IMR-90 (cell line): ENCODE data around the gene STARD6. TPM values are rescaled to one million over a fixed set of nuclear protein-coding genes. Genes with fewer than 3 reads are reported as not detected.

Experiments used
- ATAC-seq: fragments of 200-7000 bp; cut with Tn5 transposase; 2 replicates; pipeline ENCODE4 v1.9.1; 2020; ENCODE audit warnings: low read depth, mild to moderate bottlenecking, moderate library complexity
- BruUV-seq: library from RNA; stranded (reverse); fragments of 400-500 nt; replicated peaks from 2 replicates; lab custom pipeline; 2021; lab: Mats Ljungman, UMichigan
- CTCF ChIA-PET: fragments of 300-600 bp; formaldehyde crosslinking; extraction: SDS; loops from one replicate; lab custom pipeline; 2021; ENCODE audit warnings: antibody characterized with exemption; lab: Yijun Ruan, JAX
- POLR2A ChIA-PET: fragments of 300-600 bp; sonication (Branson Sonifier 250); formaldehyde crosslinking; loops from one replicate; lab custom pipeline; 2022; ENCODE audit warnings: antibody characterized with exemption; ENCODE audit not compliant: unreplicated experiment; lab: Charles Lee
- DNase-seq: peaks from one replicate; pipeline ENCODE4 v3.0.0; 2013
- H2AFZ ChIP-seq: replicated peaks from 2 replicates; pipeline ENCODE3; 2013; ENCODE audit warnings: low read length, mild to moderate bottlenecking; ENCODE audit not compliant: poor library complexity
- H2AK5ac ChIP-seq: 2 replicates; pipeline ENCODE4 v1.6.1; 2013; ENCODE audit warnings: low read depth, low read length, inconsistent platforms
- H2AK9ac ChIP-seq: replicated peaks from 2 replicates; pipeline ENCODE3; 2013; ENCODE audit warnings: mild to moderate bottlenecking, low read depth, low read length, moderate library complexity; ENCODE audit not compliant: poor library complexity
- H2BK120ac ChIP-seq: 2 replicates; pipeline ENCODE4 v1.6.1; 2013; ENCODE audit warnings: low read depth, low read length, inconsistent platforms
- H2BK15ac ChIP-seq: 3 replicates; pipeline ENCODE4 v1.6.1; 2013; ENCODE audit warnings: low read depth, low read length, inconsistent platforms
- H2BK20ac ChIP-seq: 2 replicates; pipeline ENCODE4 v1.6.1; 2013; ENCODE audit warnings: low read depth, mild to moderate bottlenecking, inconsistent platforms, low read length, moderate library complexity
- H2BK5ac ChIP-seq: 2 replicates; pipeline ENCODE4 v1.6.1; 2013; ENCODE audit warnings: mild to moderate bottlenecking, low read depth, low read length, inconsistent platforms; ENCODE audit not compliant: poor library complexity, severe bottlenecking
- H3K14ac ChIP-seq: replicated peaks from 2 replicates; pipeline ENCODE4 v1.6.1; 2013; ENCODE audit warnings: low read depth, low read length, inconsistent platforms
- H3K18ac ChIP-seq: 2 replicates; pipeline ENCODE4 v1.6.1; 2013; ENCODE audit warnings: low read depth, low read length, control low read depth
- H3K23ac ChIP-seq: 2 replicates; pipeline ENCODE4 v1.6.1; 2013; ENCODE audit warnings: low read depth, low read length, inconsistent platforms
- H3K27ac ChIP-seq: 2 replicates; pipeline ENCODE4 v1.5.1; 2013; ENCODE audit warnings: mild to moderate bottlenecking, control low read depth, low read length; ENCODE audit not compliant: insufficient read depth
- H3K27me3 ChIP-seq: 2 replicates; pipeline ENCODE4 v1.6.1; 2013; ENCODE audit warnings: low read length; ENCODE audit not compliant: control insufficient read depth, insufficient read depth
- H3K36me3 ChIP-seq: 2 replicates; pipeline ENCODE4 v1.6.1; 2013; ENCODE audit warnings: low read length, mixed read lengths; ENCODE audit not compliant: control insufficient read depth, insufficient read depth
- H3K4ac ChIP-seq: 2 replicates; pipeline ENCODE4 v1.6.1; 2013; ENCODE audit warnings: low read depth, low read length, inconsistent platforms
- H3K4me1 ChIP-seq: 2 replicates; pipeline ENCODE4 v1.6.1; 2013; ENCODE audit warnings: low read length, mixed read lengths; ENCODE audit not compliant: control insufficient read depth, insufficient read depth
- H3K4me2 ChIP-seq: 2 replicates; pipeline ENCODE4 v1.6.1; 2013; ENCODE audit warnings: low read depth, mild to moderate bottlenecking, control low read depth, low read length, moderate library complexity
- H3K4me3 ChIP-seq: 2 replicates; pipeline ENCODE4 v1.5.1; 2013; ENCODE audit warnings: low read depth, mild to moderate bottlenecking, control low read depth, low read length, moderate library complexity; ENCODE audit not compliant: insufficient read depth
- H3K56ac ChIP-seq: 2 replicates; pipeline ENCODE4 v1.6.1; 2013; ENCODE audit warnings: low read length, inconsistent platforms; ENCODE audit not compliant: insufficient read depth; ENCODE audit errors: extremely low read depth
- H3K79me1 ChIP-seq, 2 experiments: 2 replicates each; pipeline ENCODE4 v1.6.1; 2013; ENCODE audit warnings: low read length in 2 of 2, inconsistent platforms in 1 of 2, low read depth in 1 of 2
- H3K9ac ChIP-seq: 2 replicates; pipeline ENCODE4 v1.6.1; 2013; ENCODE audit warnings: low read depth, low read length, control low read depth
- H3K9me1 ChIP-seq: 2 replicates; pipeline ENCODE4 v1.6.1; 2013; ENCODE audit warnings: low read length, inconsistent platforms; ENCODE audit not compliant: insufficient read depth
- H3K9me3 ChIP-seq: 2 replicates; pipeline ENCODE4 v1.6.1; 2013; ENCODE audit warnings: low read length; ENCODE audit not compliant: control insufficient read depth, insufficient read depth
- H4K20me1 ChIP-seq: 2 replicates; pipeline ENCODE4 v1.6.1; 2013; ENCODE audit warnings: low read length, inconsistent platforms; ENCODE audit not compliant: insufficient read depth
- H4K5ac ChIP-seq: 2 replicates; pipeline ENCODE4 v1.6.1; 2013; ENCODE audit warnings: mild to moderate bottlenecking, low read depth, low read length, control low read depth
- H4K8ac ChIP-seq, 2 experiments: 2 replicates each; pipeline ENCODE4 v1.6.1; 2013; ENCODE audit warnings: low read depth in 2 of 2, low read length in 2 of 2, control low read depth in 1 of 2, inconsistent platforms in 1 of 2
- H4K91ac ChIP-seq: 2 replicates; pipeline ENCODE4 v1.6.1; 2013; ENCODE audit warnings: low read depth, low read length, inconsistent platforms; ENCODE audit not compliant: insufficient read depth
- BHLHE40 ChIP-seq: fragments of 150-350 bp; IDR thresholded peaks from 2 replicates; pipeline ENCODE4 v1.6.1; 2016; ENCODE audit warnings: mild to moderate bottlenecking, low read depth, low read length
- CEBPB ChIP-seq: IDR thresholded peaks from 2 replicates; pipeline ENCODE4 v1.6.1; 2012; ENCODE audit warnings: low read depth, low read length, improper control_type of control experiment
- MAFK ChIP-seq: IDR thresholded peaks from 2 replicates; pipeline ENCODE4 v1.6.1; 2012; ENCODE audit warnings: low read depth, low read length, improper control_type of control experiment
- MAZ ChIP-seq: IDR thresholded peaks from 2 replicates; pipeline ENCODE4 v1.6.1; 2012; ENCODE audit warnings: low read depth, mild to moderate bottlenecking, low read length, improper control_type of control experiment, moderate library complexity, borderline replicate concordance
- MXI1 ChIP-seq: IDR thresholded peaks from 2 replicates; pipeline ENCODE4 v1.6.1; 2012; ENCODE audit warnings: low read depth, mild to moderate bottlenecking, low read length, moderate library complexity, borderline replicate concordance
- SMC3 ChIP-seq: fragments of 150-350 bp; IDR thresholded peaks from 2 replicates; pipeline ENCODE4 v1.6.1; 2016; ENCODE audit warnings: low read depth, mild to moderate bottlenecking, antibody characterized with exemption, low read length, moderate library complexity
- dilution Hi-C: fragments of 300-500 bp; cut with HindIII; formaldehyde crosslinking; loops from one replicate; pipeline ENCODE4 v1.14.3; 2018; ENCODE audit warnings: low sequenced_read_pairs; ENCODE audit not compliant: unreplicated experiment
- in situ Hi-C: fragments of 300-500 bp; cut with MboI; formaldehyde crosslinking; loops from 3 replicates; pipeline ENCODE4 v1.14.3; 2019; ENCODE audit warnings: low sequenced_read_pairs, inconsistent platforms, mixed read lengths
- intact Hi-C: fragments of 100-400 bp; cut with micrococcal nuclease; formaldehyde crosslinking; loops from 2 replicates; pipeline ENCODE4 v1.10.0; 2022
- polyA plus RNA-seq, 3 experiments: library from polyadenylated mRNA; depleted of rRNA; stranded (reverse); fragments of >200 nt; gene quantifications; 2 replicates each; pipeline ENCODE4 v1.2.3, GENCODE V29; 2012; ENCODE audit warnings: low replicate concordance in 1 of 3
- total RNA-seq: library from RNA; depleted of rRNA; stranded (reverse); fragments of >200 nt; gene quantifications from 2 replicates; pipeline ENCODE4 v1.2.3, GENCODE V29; 2012
- TF ChIP-seq, protein P1 (sequence below): fragments of 150-350 bp; IDR thresholded peaks from 2 replicates; pipeline ENCODE4 v1.6.1; 2017; ENCODE audit warnings: mild to moderate bottlenecking, antibody characterized with exemption, low read length, low read depth

STARD6 gene
- total and polyA plus RNA-seq, 2 of the 4 experiments (the other 2 are of a cell fraction) = not detected

DNA sequence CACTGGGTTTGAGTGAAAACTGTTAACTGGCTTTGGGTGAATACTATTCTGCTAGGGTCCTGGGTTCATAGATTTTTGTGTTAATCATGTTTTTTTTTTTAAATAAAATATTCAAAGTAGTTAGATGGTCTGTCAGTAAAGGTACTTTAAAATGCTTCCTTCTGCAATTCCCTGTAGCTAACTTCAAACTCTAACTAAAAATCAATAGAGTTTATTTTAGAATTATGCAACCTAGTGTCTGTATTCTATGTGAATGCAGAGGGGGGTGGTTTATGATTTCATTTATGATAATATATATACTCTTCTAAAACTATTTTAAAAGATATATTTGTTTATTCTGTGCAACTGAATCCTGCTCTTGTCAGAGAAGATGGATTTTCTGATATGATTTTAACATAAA, 27.9 kb downstream of the STARD6 start:
- no peak overlapping the region for H4K5ac ChIP-seq
- no peak overlapping the region for H3K14ac ChIP-seq
- no peaks in the 10 kb centered on the region for H3K9me1 ChIP-seq
- H4K8ac ChIP-seq = no peak overlapping the region
- no peak overlapping the region for H3K4ac ChIP-seq
- TF ChIP-seq MAFK (no peak), MXI1 (no peak), CEBPB (no peak), BHLHE40 (no peak), SMC3 (no peak), MAZ (no peak)
- TF ChIP-seq, protein P1, sequence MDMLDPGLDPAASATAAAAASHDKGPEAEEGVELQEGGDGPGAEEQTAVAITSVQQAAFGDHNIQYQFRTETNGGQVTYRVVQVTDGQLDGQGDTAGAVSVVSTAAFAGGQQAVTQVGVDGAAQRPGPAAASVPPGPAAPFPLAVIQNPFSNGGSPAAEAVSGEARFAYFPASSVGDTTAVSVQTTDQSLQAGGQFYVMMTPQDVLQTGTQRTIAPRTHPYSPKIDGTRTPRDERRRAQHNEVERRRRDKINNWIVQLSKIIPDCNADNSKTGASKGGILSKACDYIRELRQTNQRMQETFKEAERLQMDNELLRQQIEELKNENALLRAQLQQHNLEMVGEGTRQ = no peak
- no peak for DNase-seq
- H3K4me1 ChIP-seq = no peaks in the 10 kb centered on the region
- no peak overlapping the region for H2BK5ac ChIP-seq
- no peaks in the 10 kb centered on the region for H4K20me1 ChIP-seq
- no peaks in the 10 kb centered on the region for H3K27me3 ChIP-seq
- in situ Hi-C loops (no loop called here), dilution Hi-C loops (no loop called here), intact Hi-C loops (no loop called here)
- H3K27ac ChIP-seq = no peak overlapping the region
- no peak overlapping the region for H2BK15ac ChIP-seq
- POLR2A ChIA-PET = no interaction called here
- CTCF ChIA-PET = no interaction called here
- no peak overlapping the region for H2AFZ ChIP-seq
- H3K4me2 ChIP-seq = no peak overlapping the region
- H3K18ac ChIP-seq = no peak overlapping the region
- H2BK20ac ChIP-seq = no peak overlapping the region
- H3K23ac ChIP-seq = no peak overlapping the region
- H2BK120ac ChIP-seq = no peak overlapping the region
- no peaks in the 10 kb centered on the region for H3K36me3 ChIP-seq
- no peak overlapping the region for H2AK5ac ChIP-seq
- BruUV-seq = no TSS peak
- no peak overlapping the region for H3K4me3 ChIP-seq
- no peak overlapping the region for H4K91ac ChIP-seq
- no peak overlapping the region for H3K56ac ChIP-seq
- no peaks in the 10 kb centered on the region for H3K79me1 ChIP-seq
- no peak for ATAC-seq
- H3K9ac ChIP-seq = no peak overlapping the region
- no peaks in the 10 kb centered on the region for H3K9me3 ChIP-seq
- H2AK9ac ChIP-seq = no peak overlapping the region
